HG03103 (cell line): Measurements from ENCODE around the gene BMPR1A.
"Not testable (repeated sequence)": the region's sequence is repeated elsewhere in the genome, so short reads cannot be mapped to it uniquely, and the experiment has no call there.

Source experiments
- ATAC-seq: cut with Tn5 transposase; IDR thresholded peaks from one replicate; pipeline ENCODE4 v1.9.1; 2021; ENCODE audit warnings: low read depth; ENCODE audit not compliant: unreplicated experiment

Gene BMPR1A

GRCh38 chr10:86728056-86728455 lies 28.4 kb upstream of the BMPR1A start:
- no peak for ATAC-seq

GRCh38 chr10:86729677-86730076 lies 26.7 kb upstream of the BMPR1A start:
- ATAC-seq = no peak

GRCh38 chr10:86730227-86730626 lies 26.2 kb upstream of the BMPR1A start:
- ATAC-seq = no peak

- no peak for ATAC-seq
These were observed 23.6 kb upstream of the BMPR1A start for GRCh38 chr10:86732771-86733170.

GRCh38 chr10:86733260-86733671 lies 23.2 kb upstream of the BMPR1A start:
- no peak for ATAC-seq

GRCh38 chr10:86734207-86734988 lies 22.0 kb upstream of the BMPR1A start:
- ATAC-seq = no peak

GRCh38 chr10:86735278-86735677 lies 21.1 kb upstream of the BMPR1A start:
- not testable (repeated sequence) for ATAC-seq

- ATAC-seq = no peak
These were observed 14.2 kb upstream of the BMPR1A start for GRCh38 chr10:86742230-86742629.

- no peak for ATAC-seq
These were observed 12.2 kb upstream of the BMPR1A start for GRCh38 chr10:86744067-86744725.

GRCh38 chr10:86747796-86748581 lies 8.4 kb upstream of the BMPR1A start:
- ATAC-seq = no peak

GRCh38 chr10:86749854-86750253 lies 6.6 kb upstream of the BMPR1A start:
- ATAC-seq = no peak

GRCh38 chr10:86751477-86751876 lies 4.9 kb upstream of the BMPR1A start:
- ATAC-seq = no peak

- no peak for ATAC-seq
These were observed 4.1 kb upstream of the BMPR1A start for GRCh38 chr10:86752311-86752710.

GRCh38 chr10:86753051-86753450 lies 3.4 kb upstream of the BMPR1A start:
- ATAC-seq = no peak

- no peak for ATAC-seq
These were observed 2.6 kb upstream of the BMPR1A start for GRCh38 chr10:86753638-86754434.

- no peak for ATAC-seq
These were observed 1.0 kb upstream of the BMPR1A start for GRCh38 chr10:86755454-86755739.

GRCh38 chr10:86755740-86756510 lies 494 bp upstream of the BMPR1A start:
- peak; percentile 79 for ATAC-seq

GRCh38 chr10:86757113-86757972 lies 924 bp downstream of the BMPR1A start:
- no peak for ATAC-seq
